Liver (tissue), 9 donors: ENCODE measurements around the gene PCDHA2. TPM values are rescaled to one million over a fixed set of nuclear protein-coding genes. Genes with fewer than 3 reads are reported as not detected.

Experiments
- DNase-seq: peaks from one replicate; pipeline ENCODE4 v3.0.0-alpha.2; 2017; ENCODE audit warnings: low spot score
- H3K27ac ChIP-seq, 2 donors: one replicate each; pipeline ENCODE4 v1.7.0; 2013; ENCODE audit warnings: inconsistent platforms in 2 of 2, low read length in 2 of 2, control low read depth in 1 of 2, low read depth in 1 of 2, mild to moderate bottlenecking in 1 of 2
- H3K27me3 ChIP-seq, 4 donors: one replicate each; pipeline versions ENCODE4 v1.6.1 to v1.7.0; 2013; ENCODE audit warnings: low read length in 3 of 4, inconsistent platforms in 1 of 4, mild to moderate bottlenecking in 1 of 4, moderate library complexity in 1 of 4; ENCODE audit not compliant: control insufficient read depth in 4 of 4, insufficient read depth in 4 of 4
- H3K36me3 ChIP-seq, 4 donors: one replicate each; pipeline versions ENCODE4 v1.6.1 to v1.7.0; 2013; ENCODE audit warnings: low read length in 3 of 4, mild to moderate bottlenecking in 3 of 4, low read depth in 1 of 4, moderate library complexity in 1 of 4; ENCODE audit not compliant: control insufficient read depth in 4 of 4, insufficient read depth in 3 of 4
- H3K4me1 ChIP-seq, 4 donors: one replicate each; pipeline versions ENCODE4 v1.6.1 to v1.7.0; 2013; ENCODE audit warnings: low read length in 3 of 4, mild to moderate bottlenecking in 3 of 4, moderate library complexity in 1 of 4; ENCODE audit not compliant: control insufficient read depth in 4 of 4, insufficient read depth in 4 of 4
- H3K4me3 ChIP-seq, 3 donors: one replicate each; pipeline versions ENCODE4 v1.6.1 to v1.7.0; 2013; ENCODE audit warnings: low read length in 3 of 3, control low read depth in 1 of 3, low read depth in 1 of 3, mild to moderate bottlenecking in 1 of 3
- H3K9ac ChIP-seq, 2 donors: one replicate each; pipeline ENCODE4 v1.7.0; 2013; ENCODE audit warnings: low read length in 2 of 2, mild to moderate bottlenecking in 2 of 2, moderate library complexity in 2 of 2, control low read depth in 1 of 2, low read depth in 1 of 2
- H3K9me3 ChIP-seq, 4 donors: one replicate each; pipeline versions ENCODE4 v1.6.1 to v1.7.0; 2013; ENCODE audit warnings: low read length in 3 of 4; ENCODE audit not compliant: control insufficient read depth in 4 of 4
- FOXA1 ChIP-seq: IDR thresholded peaks from 2 replicates; pipeline ENCODE4 v1.6.1; 2016; ENCODE audit warnings: antibody characterized with exemption
- GABPA ChIP-seq, 2 donors: IDR thresholded peaks in 1 of 2; conservative IDR thresholded peaks in 1 of 2; 2 replicates each; pipeline ENCODE4 v1.6.1; 2016; ENCODE audit warnings: antibody characterized with exemption in 2 of 2, mild to moderate bottlenecking in 1 of 2, moderate library complexity in 1 of 2
- MAX ChIP-seq: IDR thresholded peaks from 2 replicates; pipeline ENCODE4 v1.6.1; 2016; ENCODE audit warnings: antibody characterized with exemption
- SP1 ChIP-seq: IDR thresholded peaks from 2 replicates; pipeline ENCODE4 v1.6.1; 2018; ENCODE audit warnings: antibody characterized with exemption, mild to moderate bottlenecking
- TAF1 ChIP-seq: conservative IDR thresholded peaks from 2 replicates; pipeline ENCODE4 v1.6.1; 2016; ENCODE audit warnings: antibody characterized with exemption, mild to moderate bottlenecking
- WGBS: extraction: QIAGEN DNeasy Blood & Tissue Kit; methylation state at CpG from one replicate; pipeline ENCODE4 v1.1.7; 2013; 5-methylcytosine and 5-hydroxymethylcytosine counted together
- polyA plus RNA-seq, 2 donors: library from polyadenylated mRNA; stranded (reverse) in 1 of 2; unstranded in 1 of 2; fragments of 200-250 nt in 1 of 2; fragments of >200 nt in 1 of 2; fragmentation: Nextera tagmentation in 1 of 2; extraction: Ambion mirVana in 1 of 2; gene quantifications; one replicate each; pipeline versions ENCODE4 v1.2.1 to v1.2.3, GENCODE V29; 2013 to 2015
- total RNA-seq, 2 donors: library from RNA; depleted of rRNA; stranded (reverse); fragments of >200 nt; gene quantifications; one replicate each; pipeline ENCODE4 v1.2.3, GENCODE V29; 2014
- donor health status: healthy.
- donor health status: healthy.
- donor health status: healthy.
- donor health status: healthy.
- donor health status: healthy.

Gene PCDHA2
- total and polyA plus RNA-seq, 4 donors: not detected

GRCh38 chr5:140840978-140841962 lies 46.6 kb downstream of the PCDHA2 start, which contains the start of gene PCDHA8:
Gene PCDHA8 (plus strand): TSS chr5:140841187. CDS start chr5:140841322, 135 bp downstream.
- no peak for DNase-seq
- no peak within 1 kb of the TSS for H3K9ac ChIP-seq
- H3K27me3 ChIP-seq: peaks cover 0 to 5% (median 2%) of the 10 kb centered on the region in 4 donors
- H3K9me3 ChIP-seq: peaks cover 10 to 22% (median 13%) of the 10 kb centered on the region in 4 donors
- no peaks in the 10 kb centered on the region for H3K4me1 ChIP-seq
- H3K27ac ChIP-seq: no peak within 1 kb of the TSS
- WGBS: 24% methylated on average over 47 of the region's 47 CpGs
- TF ChIP-seq GABPA (IDR thresholded peaks at IDR 0.05 in 1 of 2, conservative IDR thresholded peaks at IDR 0.05 in 1 of 2) (no peak), MAX (no peak), TAF1 (no peak), SP1 (no peak)
- H3K36me3 ChIP-seq: no peaks in the 10 kb centered on the region
- no peak within 1 kb of the TSS for H3K4me3 ChIP-seq

- no peak overlapping the region for H3K9ac ChIP-seq
- H3K27me3 ChIP-seq: peaks cover 0 to 4% (median under 1%) of the 10 kb centered on the region in 4 donors
- H3K9me3 ChIP-seq: peaks cover 7 to 20% (median 12%) of the 10 kb centered on the region in 4 donors
- H3K27ac ChIP-seq: no peak overlapping the region
- no peaks in the 10 kb centered on the region for H3K36me3 ChIP-seq
- 44% methylated on average over 87 of the region's 87 CpGs for WGBS
- H3K4me3 ChIP-seq: peak overlapping the region in 2 of 3 donors; percentile 4 to 23
- no peak for DNase-seq
- no peak for TF ChIP-seq FOXA1
- no peaks in the 10 kb centered on the region for H3K4me1 ChIP-seq
Observed at GRCh38 chr5:140842798-140843733, 48.4 kb downstream of the PCDHA2 start.

Other genes with a start within 250 kb of the PCDHA2 start
- 1 to 10 TPM; 1.4 to 1.5 TPM for gene EIF4EBP3, start 247.2 kb upstream of the PCDHA2 start, total RNA-seq
- 10 to 100 TPM; 14.6 to 55.8 TPM for gene EIF4EBP3, start 247.2 kb upstream of the PCDHA2 start, polyA plus RNA-seq
- gene SRA1, start 237.4 kb upstream of the PCDHA2 start, total RNA-seq: 10 to 100 TPM; 12.9 to 18.7 TPM
- gene SRA1, start 237.4 kb upstream of the PCDHA2 start, polyA plus RNA-seq: 10 to 100 TPM; 20.9 to 41.1 TPM
- 10 to 100 TPM in 1 of 2 donors, 1 to 10 TPM in 1; 4.6 to 29.1 TPM for gene APBB3, start 230.3 kb upstream of the PCDHA2 start, total RNA-seq
- gene APBB3, start 230.3 kb upstream of the PCDHA2 start, polyA plus RNA-seq: 10 to 100 TPM; 10.1 to 40.5 TPM
- 10 to 100 TPM; 17.5 to 31.5 TPM for gene SLC35A4, start 230.0 kb upstream of the PCDHA2 start, total RNA-seq
- 10 to 100 TPM; 21.7 to 37.0 TPM for gene SLC35A4, start 230.0 kb upstream of the PCDHA2 start, polyA plus RNA-seq
- gene CD14, start 161.7 kb upstream of the PCDHA2 start, total RNA-seq: 100 to 1,000 TPM in 1 of 2 donors, 10 to 100 TPM in 1; 61.0 to 297 TPM
- gene CD14, start 161.7 kb upstream of the PCDHA2 start, polyA plus RNA-seq: 100 to 1,000 TPM; 277 to 343 TPM
- 10 to 100 TPM; 14.1 to 55.9 TPM for gene TMCO6, start 155.4 kb upstream of the PCDHA2 start, total RNA-seq
- gene TMCO6, start 155.4 kb upstream of the PCDHA2 start, polyA plus RNA-seq: 10 to 100 TPM; 12.6 to 23.3 TPM
- gene NDUFA2, start 147.2 kb upstream of the PCDHA2 start, total RNA-seq: 10 to 100 TPM; 23.3 to 44.3 TPM
- gene NDUFA2, start 147.2 kb upstream of the PCDHA2 start, polyA plus RNA-seq: 100 to 1,000 TPM in 1 of 2 donors, 10 to 100 TPM in 1; 91.3 to 160 TPM
- 10 to 100 TPM; 42.5 to 45.7 TPM for gene IK, start 147.0 kb upstream of the PCDHA2 start, total RNA-seq
- gene IK, start 147.0 kb upstream of the PCDHA2 start, polyA plus RNA-seq: 10 to 100 TPM; 30.8 to 41.8 TPM
- gene WDR55, start 129.9 kb upstream of the PCDHA2 start, total RNA-seq: 10 to 100 TPM; 12.0 to 18.2 TPM
- 10 to 100 TPM in 1 of 2 donors, 1 to 10 TPM in 1; 10.0 to 11.4 TPM for gene WDR55, start 129.9 kb upstream of the PCDHA2 start, polyA plus RNA-seq
- under 1 TPM; 0.37 to 0.92 TPM for gene DND1, start 121.3 kb upstream of the PCDHA2 start, total RNA-seq
- under 1 TPM in 1 of 2 donors, not detected in 1; 0.29 TPM for gene DND1, start 121.3 kb upstream of the PCDHA2 start, polyA plus RNA-seq
- 10 to 100 TPM; 31.2 to 57.1 TPM for gene HARS1, start 103.5 kb upstream of the PCDHA2 start, total RNA-seq
- gene HARS1, start 103.5 kb upstream of the PCDHA2 start, polyA plus RNA-seq: 10 to 100 TPM; 33.3 to 41.3 TPM
- gene HARS2, start 103.4 kb upstream of the PCDHA2 start, total RNA-seq: 10 to 100 TPM; 10.8 to 16.3 TPM
- 10 to 100 TPM in 1 of 2 donors, 1 to 10 TPM in 1; 8.6 to 10.7 TPM for gene HARS2, start 103.4 kb upstream of the PCDHA2 start, polyA plus RNA-seq
- 10 to 100 TPM; 16.4 to 27.5 TPM for gene ZMAT2, start 94.4 kb upstream of the PCDHA2 start, total RNA-seq
- gene ZMAT2, start 94.4 kb upstream of the PCDHA2 start, polyA plus RNA-seq: 10 to 100 TPM; 14.5 to 34.3 TPM
- not detected for gene PCDHA1, start 8.7 kb upstream of the PCDHA2 start, total RNA-seq
- not detected for gene PCDHA1, start 8.7 kb upstream of the PCDHA2 start, polyA plus RNA-seq
- gene PCDHA3, start 6.2 kb downstream of the PCDHA2 start, total RNA-seq: under 1 TPM in 1 of 2 donors, not detected in 1; 0.05 TPM
- not detected for gene PCDHA3, start 6.2 kb downstream of the PCDHA2 start, polyA plus RNA-seq
- under 1 TPM; 0.08 to 0.09 TPM for gene PCDHA4, start 12.2 kb downstream of the PCDHA2 start, total RNA-seq
- under 1 TPM; 0.01 to 0.06 TPM for gene PCDHA4, start 12.2 kb downstream of the PCDHA2 start, polyA plus RNA-seq
- gene PCDHA5, start 26.8 kb downstream of the PCDHA2 start, total RNA-seq: under 1 TPM in 1 of 2 donors, not detected in 1; under 0.01 TPM
- gene PCDHA5, start 26.8 kb downstream of the PCDHA2 start, polyA plus RNA-seq: not detected
- gene PCDHA6, start 33.1 kb downstream of the PCDHA2 start, total RNA-seq: under 1 TPM in 1 of 2 donors, not detected in 1; 0.08 TPM
- gene PCDHA6, start 33.1 kb downstream of the PCDHA2 start, polyA plus RNA-seq: under 1 TPM in 1 of 2 donors, not detected in 1; 0.02 TPM
- gene PCDHA7, start 39.4 kb downstream of the PCDHA2 start, total RNA-seq: under 1 TPM in 1 of 2 donors, not detected in 1; 0.05 TPM
- under 1 TPM in 1 of 2 donors, not detected in 1; 0.05 TPM for gene PCDHA7, start 39.4 kb downstream of the PCDHA2 start, polyA plus RNA-seq
- under 1 TPM in 1 of 2 donors, not detected in 1; under 0.01 TPM for gene PCDHA8, start 46.3 kb downstream of the PCDHA2 start, total RNA-seq
- gene PCDHA8, start 46.3 kb downstream of the PCDHA2 start, polyA plus RNA-seq: not detected
- under 1 TPM in 1 of 2 donors, not detected in 1; under 0.01 TPM for gene PCDHA9, start 53.5 kb downstream of the PCDHA2 start, total RNA-seq
- not detected for gene PCDHA9, start 53.5 kb downstream of the PCDHA2 start, polyA plus RNA-seq
- under 1 TPM in 1 of 2 donors, not detected in 1; under 0.01 TPM for gene PCDHA10, start 61.0 kb downstream of the PCDHA2 start, total RNA-seq
- gene PCDHA10, start 61.0 kb downstream of the PCDHA2 start, polyA plus RNA-seq: under 1 TPM in 1 of 2 donors, not detected in 1; 0.01 TPM
- gene PCDHA11, start 74.1 kb downstream of the PCDHA2 start, total RNA-seq: under 1 TPM in 1 of 2 donors, not detected in 1; under 0.01 TPM
- under 1 TPM; 0.05 to 0.19 TPM for gene PCDHA11, start 74.1 kb downstream of the PCDHA2 start, polyA plus RNA-seq
- gene PCDHA12, start 80.5 kb downstream of the PCDHA2 start, total RNA-seq: under 1 TPM in 1 of 2 donors, not detected in 1; 0.08 TPM
- under 1 TPM in 1 of 2 donors, not detected in 1; 0.01 TPM for gene PCDHA12, start 80.5 kb downstream of the PCDHA2 start, polyA plus RNA-seq
- under 1 TPM in 1 of 2 donors, not detected in 1; 0.17 TPM for gene PCDHA13, start 87.3 kb downstream of the PCDHA2 start, total RNA-seq
- gene PCDHA13, start 87.3 kb downstream of the PCDHA2 start, polyA plus RNA-seq: under 1 TPM; 0.03 to 0.07 TPM
- under 1 TPM; under 0.01 to 0.25 TPM for gene PCDHAC1, start 131.4 kb downstream of the PCDHA2 start, total RNA-seq
- under 1 TPM in 1 of 2 donors, not detected in 1; 0.13 TPM for gene PCDHAC1, start 131.4 kb downstream of the PCDHA2 start, polyA plus RNA-seq
- gene PCDHAC2, start 171.6 kb downstream of the PCDHA2 start, total RNA-seq: 1 to 10 TPM in 1 of 2 donors, under 1 TPM in 1; 0.93 to 1.8 TPM
- gene PCDHAC2, start 171.6 kb downstream of the PCDHA2 start, polyA plus RNA-seq: under 1 TPM; 0.50 to 0.63 TPM